ENCODE measurements around the gene RGMB.

The RGMB gene

GRCh38 chr5:98785244-98785643 is 11.8 kb downstream of the RGMB start:
- TF ChIP-seq CTCF (IDR thresholded peaks at IDR 0.05; ENCODE audit: control insufficient read depth, insufficient read depth, low read depth, low read length, missing control alignments), result no peak
- no peak for DNase-seq (ENCODE audit: low read depth)
- H3K4me3 ChIP-seq (ENCODE audit: control insufficient read depth, low read depth, low read length), result no peak overlapping the region

GRCh38 chr5:98786191-98786853 is 12.9 kb downstream of the RGMB start:
- no peak for DNase-seq (ENCODE audit: low read depth)
- no peak overlapping the region for H3K4me3 ChIP-seq (ENCODE audit: control insufficient read depth, low read depth, low read length)

GRCh38 chr5:98787131-98787719 is 13.8 kb downstream of the RGMB start:
- no peak for DNase-seq (ENCODE audit: low read depth)
- no peak overlapping the region for H3K4me3 ChIP-seq (ENCODE audit: control insufficient read depth, low read depth, low read length)
- TF ChIP-seq CTCF (IDR thresholded peaks at IDR 0.05; ENCODE audit: control insufficient read depth, insufficient read depth, low read depth, low read length, missing control alignments), result no peak

More at GRCh38 chr5:98786191-98786853, 12.9 kb downstream of the RGMB start:
- no peak for TF ChIP-seq CTCF (IDR thresholded peaks at IDR 0.05; ENCODE audit: control insufficient read depth, insufficient read depth, low read depth, low read length, missing control alignments)

- TF ChIP-seq CTCF (IDR thresholded peaks at IDR 0.05; ENCODE audit: control insufficient read depth, insufficient read depth, low read depth, low read length, missing control alignments), result no peak
- DNase-seq (ENCODE audit: low read depth), result no peak
- no peak overlapping the region for H3K4me3 ChIP-seq (ENCODE audit: control insufficient read depth, low read depth, low read length)
These were observed 15.6 kb downstream of the RGMB start for GRCh38 chr5:98789029-98789428.

- H3K4me3 ChIP-seq (ENCODE audit: control insufficient read depth, low read depth, low read length), result no peak overlapping the region
- no peak for TF ChIP-seq CTCF (IDR thresholded peaks at IDR 0.05; ENCODE audit: control insufficient read depth, insufficient read depth, low read depth, low read length, missing control alignments)
- DNase-seq (ENCODE audit: low read depth), result no peak
These were observed 17.6 kb downstream of the RGMB start for GRCh38 chr5:98791001-98791519.

GRCh38 chr5:98791898-98792580 is 18.6 kb downstream of the RGMB start:
- TF ChIP-seq CTCF (IDR thresholded peaks at IDR 0.05; ENCODE audit: control insufficient read depth, insufficient read depth, low read depth, low read length, missing control alignments), result no peak
- no peak overlapping the region for H3K4me3 ChIP-seq (ENCODE audit: control insufficient read depth, low read depth, low read length)
- DNase-seq (ENCODE audit: low read depth), result no peak
